ENCODE measurements around the gene RASGEF1C.

Gene RASGEF1C

DNA sequence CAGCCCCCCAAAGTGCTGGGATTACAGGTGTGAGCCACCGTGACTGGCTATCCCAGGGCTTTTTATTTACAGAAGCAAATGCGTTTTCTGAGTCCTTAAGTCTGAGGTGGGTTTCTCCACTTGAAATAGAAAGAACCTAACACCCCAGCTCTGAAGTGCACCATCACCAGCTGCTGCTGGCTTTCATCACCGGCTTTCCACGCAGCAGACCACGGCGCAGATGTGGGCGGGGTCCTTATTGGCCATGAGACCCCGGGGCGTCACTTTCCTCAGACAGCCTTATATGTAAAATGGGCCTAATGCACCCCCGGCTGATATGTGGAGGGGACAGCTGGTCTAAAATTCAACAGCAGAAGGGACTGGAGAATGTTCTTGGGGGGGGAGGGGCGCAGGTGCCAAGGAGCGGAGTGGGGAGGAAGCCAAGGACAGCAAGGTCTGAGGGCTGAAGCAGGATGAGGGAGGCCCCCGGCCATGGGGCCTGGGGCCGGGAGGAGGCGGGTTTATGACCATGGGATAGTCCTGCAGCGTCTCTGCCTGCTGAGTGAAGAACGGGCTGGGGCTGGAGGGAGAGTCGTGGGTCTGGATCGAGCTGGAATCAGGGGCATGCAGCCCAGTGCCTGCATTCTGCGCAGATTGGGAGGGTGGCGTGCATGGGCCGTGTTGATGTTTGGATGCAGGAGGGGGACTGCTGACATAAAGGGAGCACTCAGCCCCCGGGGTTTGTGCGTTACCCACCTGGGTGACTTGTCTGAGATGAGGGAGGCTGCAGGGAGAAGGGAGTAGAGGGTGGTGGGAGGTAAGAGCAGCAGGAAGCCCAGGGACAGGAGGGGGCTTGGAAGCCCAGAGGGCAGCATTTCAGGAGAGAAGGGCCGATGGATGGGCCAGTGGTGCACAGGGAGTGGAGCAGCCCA is 30.2 kb downstream of the RASGEF1C start:
- H3K79me2 ChIP-seq (ENCODE audit: control insufficient read depth, insufficient read depth, low read length, unreplicated experiment) = no peaks in the 10 kb centered on the region
- no peak overlapping the region for H3K27ac ChIP-seq (ENCODE audit: low read depth, low read length)
- H3K36me3 ChIP-seq (ENCODE audit: insufficient read depth, low read length) = no peaks in the 10 kb centered on the region
- no peak overlapping the region for H2AFZ ChIP-seq (ENCODE audit: low read length, unreplicated experiment)
- H3K27me3 ChIP-seq (ENCODE audit: insufficient read depth, low read length) = peaks cover 26% of the 10 kb centered on the region
- H3K4me1 ChIP-seq (ENCODE audit: control insufficient read depth, insufficient read depth, low read length, unreplicated experiment) = no peaks in the 10 kb centered on the region
- H3K4me3 ChIP-seq (ENCODE audit: low read depth, low read length) = no peak overlapping the region

DNA sequence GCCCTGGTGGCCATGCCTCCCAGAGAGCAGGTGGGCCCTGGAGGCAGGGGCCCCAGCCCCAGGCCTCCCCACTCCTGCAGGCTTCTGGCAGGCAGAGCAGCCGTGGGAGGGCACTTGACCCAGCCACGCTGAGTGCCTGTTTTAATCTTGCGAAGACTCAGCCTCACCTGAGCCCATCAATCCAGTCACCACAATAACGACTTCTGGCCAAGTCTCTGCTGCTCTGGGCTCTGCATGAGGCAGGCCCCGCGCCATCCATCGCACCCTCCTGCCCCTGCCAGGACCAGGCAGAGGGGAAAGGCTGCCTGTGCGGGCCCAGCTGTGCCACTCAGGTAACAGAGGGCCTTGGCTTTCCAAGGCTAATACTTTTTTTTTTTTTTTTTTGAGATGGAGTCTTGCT is 32.8 kb downstream of the RASGEF1C start:
- H3K36me3 ChIP-seq (ENCODE audit: insufficient read depth, low read length) = no peaks in the 10 kb centered on the region
- no peak overlapping the region for H3K4me3 ChIP-seq (ENCODE audit: low read depth, low read length)
- H3K27ac ChIP-seq (ENCODE audit: low read depth, low read length) = no peak overlapping the region
- no peaks in the 10 kb centered on the region for H3K79me2 ChIP-seq (ENCODE audit: control insufficient read depth, insufficient read depth, low read length, unreplicated experiment)
- no peaks in the 10 kb centered on the region for H3K4me1 ChIP-seq (ENCODE audit: control insufficient read depth, insufficient read depth, low read length, unreplicated experiment)
- peaks cover 22% of the 10 kb centered on the region for H3K27me3 ChIP-seq (ENCODE audit: insufficient read depth, low read length)
- H2AFZ ChIP-seq (ENCODE audit: low read length, unreplicated experiment) = no peak overlapping the region

DNA sequence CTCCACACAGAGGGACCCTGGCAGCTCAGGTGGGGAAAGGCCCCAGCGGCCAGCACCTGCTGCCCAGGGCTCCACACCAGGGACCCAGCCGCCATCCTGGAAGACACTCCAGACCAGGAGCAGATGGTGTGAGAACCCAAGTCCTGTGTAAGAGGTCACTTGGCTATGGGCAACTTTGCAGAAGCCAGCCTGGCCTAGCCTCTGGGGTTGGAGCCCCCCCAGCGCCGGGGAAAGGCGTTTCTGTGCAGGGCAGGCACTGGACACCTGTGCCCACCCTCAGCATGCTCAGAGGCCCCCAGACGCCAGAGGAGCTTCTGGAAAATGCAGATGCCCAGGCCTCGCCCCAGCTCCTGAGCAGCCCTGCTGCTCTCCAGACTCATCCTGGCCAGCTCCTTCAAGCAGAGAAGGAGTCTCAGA is 34.0 kb downstream of the RASGEF1C start:
- Histone ChIP-seq H2AFZ (ENCODE audit: low read length, unreplicated experiment) (no peak overlapping the region), H3K27ac (ENCODE audit: low read depth, low read length) (no peak overlapping the region), H3K4me3 (ENCODE audit: low read depth, low read length) (no peak overlapping the region), H3K36me3 (ENCODE audit: insufficient read depth, low read length) (no peaks in the 10 kb centered on the region), H3K27me3 (ENCODE audit: insufficient read depth, low read length) (peaks cover 17% of the 10 kb centered on the region), H3K79me2 (ENCODE audit: control insufficient read depth, insufficient read depth, low read length, unreplicated experiment) (no peaks in the 10 kb centered on the region), H3K4me1 (ENCODE audit: control insufficient read depth, insufficient read depth, low read length, unreplicated experiment) (no peaks in the 10 kb centered on the region)

DNA sequence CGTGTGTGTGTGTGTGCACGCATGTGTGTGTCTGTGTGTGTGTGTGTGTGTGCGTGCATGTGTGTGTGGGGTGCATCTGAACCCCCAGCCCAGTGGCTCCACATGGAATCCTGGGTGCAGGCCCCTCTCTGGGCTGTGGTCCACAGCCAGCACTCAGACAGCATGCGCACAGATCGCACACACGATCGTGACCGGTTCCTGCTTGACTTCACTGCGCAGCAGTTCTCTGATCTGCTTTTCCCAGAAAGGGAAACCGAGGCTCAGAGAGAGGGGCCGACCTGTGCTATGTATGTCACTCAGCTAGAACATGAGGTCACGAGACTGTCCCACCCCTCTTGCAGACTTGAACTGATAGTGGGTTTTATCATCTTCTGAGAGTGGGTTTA is 34.4 kb downstream of the RASGEF1C start:
- Histone ChIP-seq H2AFZ (ENCODE audit: low read length, unreplicated experiment) (no peak overlapping the region), H3K27me3 (ENCODE audit: insufficient read depth, low read length) (peaks cover 16% of the 10 kb centered on the region), H3K4me3 (ENCODE audit: low read depth, low read length) (no peak overlapping the region), H3K4me1 (ENCODE audit: control insufficient read depth, insufficient read depth, low read length, unreplicated experiment) (no peaks in the 10 kb centered on the region), H3K79me2 (ENCODE audit: control insufficient read depth, insufficient read depth, low read length, unreplicated experiment) (no peaks in the 10 kb centered on the region), H3K36me3 (ENCODE audit: insufficient read depth, low read length) (no peaks in the 10 kb centered on the region), H3K27ac (ENCODE audit: low read depth, low read length) (no peak overlapping the region)

DNA sequence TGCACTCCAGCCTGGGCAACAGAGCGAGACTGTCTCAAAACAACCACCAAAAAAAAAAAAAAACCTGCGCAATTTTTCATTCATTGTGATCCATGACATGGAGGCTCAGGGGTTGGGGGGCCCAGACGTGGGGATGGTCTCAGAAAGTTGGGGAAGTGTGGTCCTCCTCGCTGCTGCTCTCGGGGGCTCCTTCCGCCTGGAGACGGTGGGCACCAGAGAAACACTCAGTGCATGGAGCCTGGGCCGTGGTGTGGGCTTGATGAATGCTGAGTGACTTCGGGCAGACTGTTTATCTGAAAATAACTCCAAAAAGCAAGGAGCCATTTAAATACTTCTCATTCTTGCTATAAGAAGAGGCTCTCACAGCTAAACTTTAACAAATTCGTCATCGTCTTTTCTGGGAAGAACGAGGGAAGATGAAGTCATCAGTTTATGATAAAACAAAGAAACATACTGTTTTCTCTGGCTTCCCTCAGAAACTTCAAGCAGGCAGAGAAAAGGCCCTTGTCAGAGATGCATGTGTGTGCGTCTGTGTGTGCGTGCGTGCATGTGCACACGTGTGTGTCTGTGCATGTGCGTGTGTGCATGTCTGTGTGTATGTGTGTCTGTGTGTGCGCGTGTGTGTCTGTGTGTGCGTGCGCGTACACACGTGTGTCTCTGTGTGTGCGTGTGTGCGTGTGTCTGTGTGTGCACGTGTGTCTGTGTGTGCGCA is 35.0 kb downstream of the RASGEF1C start:
- H3K4me1 ChIP-seq (ENCODE audit: control insufficient read depth, insufficient read depth, low read length, unreplicated experiment) = no peaks in the 10 kb centered on the region
- no peak overlapping the region for H3K27ac ChIP-seq (ENCODE audit: low read depth, low read length)
- H3K36me3 ChIP-seq (ENCODE audit: insufficient read depth, low read length) = no peaks in the 10 kb centered on the region
- no peak overlapping the region for H2AFZ ChIP-seq (ENCODE audit: low read length, unreplicated experiment)
- no peaks in the 10 kb centered on the region for H3K79me2 ChIP-seq (ENCODE audit: control insufficient read depth, insufficient read depth, low read length, unreplicated experiment)
- no peak overlapping the region for H3K4me3 ChIP-seq (ENCODE audit: low read depth, low read length)
- peaks cover 14% of the 10 kb centered on the region; the same call in 1 of the 2 replicates for H3K27me3 ChIP-seq (ENCODE audit: insufficient read depth, low read length)

DNA sequence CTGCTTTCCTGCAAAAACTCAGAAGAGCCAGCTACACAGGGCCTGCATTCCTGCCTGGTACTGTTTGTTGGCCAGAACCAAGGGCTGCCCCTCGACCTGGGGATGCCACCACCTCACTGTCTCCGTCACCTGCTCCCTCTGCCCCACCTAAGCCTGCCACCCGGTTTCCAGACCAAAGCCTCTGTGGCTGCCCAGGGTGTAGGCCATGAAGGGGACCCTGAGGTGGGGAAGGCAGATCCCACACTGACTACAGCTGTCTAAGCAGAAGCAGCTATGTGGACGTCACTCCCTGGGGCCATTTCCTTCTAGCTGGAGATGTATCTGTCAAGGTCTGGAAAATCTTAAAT is 35.8 kb downstream of the RASGEF1C start:
- Histone ChIP-seq H3K4me3 (ENCODE audit: low read depth, low read length) (no peak overlapping the region), H3K4me1 (ENCODE audit: control insufficient read depth, insufficient read depth, low read length, unreplicated experiment) (no peaks in the 10 kb centered on the region), H3K36me3 (ENCODE audit: insufficient read depth, low read length) (no peaks in the 10 kb centered on the region), H2AFZ (ENCODE audit: low read length, unreplicated experiment) (no peak overlapping the region), H3K27me3 (ENCODE audit: insufficient read depth, low read length) (peaks cover 10% of the 10 kb centered on the region; the same call in 1 of the 2 replicates), H3K27ac (ENCODE audit: low read depth, low read length) (no peak overlapping the region), H3K79me2 (ENCODE audit: control insufficient read depth, insufficient read depth, low read length, unreplicated experiment) (no peaks in the 10 kb centered on the region)

DNA sequence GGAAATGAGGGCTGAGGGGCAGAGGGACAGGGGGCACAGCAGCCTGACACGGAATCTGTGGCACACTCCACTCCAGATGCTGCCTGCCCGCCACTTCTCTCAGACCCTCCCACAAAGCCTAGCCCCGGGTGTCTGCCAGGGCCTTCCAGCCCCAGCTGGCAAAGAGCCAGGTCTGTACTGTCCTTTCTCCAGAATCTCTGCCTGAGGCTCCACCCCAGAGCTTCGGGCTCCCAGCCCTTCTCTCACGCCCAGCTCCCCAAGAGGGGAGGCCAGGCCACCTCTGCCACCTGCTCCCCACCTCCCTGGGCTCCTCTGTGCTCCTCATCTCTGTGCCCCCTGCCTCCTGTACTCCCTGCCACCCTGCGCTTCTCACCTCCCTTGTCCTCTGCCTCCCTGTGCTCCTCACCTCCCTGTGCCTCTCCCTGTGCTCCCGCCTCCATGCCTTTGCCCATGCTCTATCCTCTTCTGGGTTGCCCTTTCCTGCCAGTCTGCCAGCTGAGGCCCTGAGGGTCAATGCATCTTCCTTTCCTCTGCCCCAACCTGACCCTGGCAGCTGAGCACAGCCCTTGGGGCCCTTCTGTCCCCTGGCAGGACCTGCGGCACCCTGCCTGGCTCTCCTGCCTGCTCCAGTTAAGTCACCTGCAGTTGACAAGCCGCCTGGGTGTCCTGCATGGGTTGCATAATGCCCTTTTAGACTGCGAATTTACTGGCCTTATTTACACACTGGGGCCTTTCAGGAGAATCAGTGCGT is 36.4 kb downstream of the RASGEF1C start:
- Histone ChIP-seq H3K36me3 (ENCODE audit: insufficient read depth, low read length) (no peaks in the 10 kb centered on the region), H2AFZ (ENCODE audit: low read length, unreplicated experiment) (no peak overlapping the region), H3K27me3 (ENCODE audit: insufficient read depth, low read length) (peaks cover 10% of the 10 kb centered on the region; the same call in 1 of the 2 replicates), H3K4me1 (ENCODE audit: control insufficient read depth, insufficient read depth, low read length, unreplicated experiment) (no peaks in the 10 kb centered on the region), H3K4me3 (ENCODE audit: low read depth, low read length) (no peak overlapping the region), H3K27ac (ENCODE audit: low read depth, low read length) (no peak overlapping the region), H3K79me2 (ENCODE audit: control insufficient read depth, insufficient read depth, low read length, unreplicated experiment) (no peaks in the 10 kb centered on the region)

DNA sequence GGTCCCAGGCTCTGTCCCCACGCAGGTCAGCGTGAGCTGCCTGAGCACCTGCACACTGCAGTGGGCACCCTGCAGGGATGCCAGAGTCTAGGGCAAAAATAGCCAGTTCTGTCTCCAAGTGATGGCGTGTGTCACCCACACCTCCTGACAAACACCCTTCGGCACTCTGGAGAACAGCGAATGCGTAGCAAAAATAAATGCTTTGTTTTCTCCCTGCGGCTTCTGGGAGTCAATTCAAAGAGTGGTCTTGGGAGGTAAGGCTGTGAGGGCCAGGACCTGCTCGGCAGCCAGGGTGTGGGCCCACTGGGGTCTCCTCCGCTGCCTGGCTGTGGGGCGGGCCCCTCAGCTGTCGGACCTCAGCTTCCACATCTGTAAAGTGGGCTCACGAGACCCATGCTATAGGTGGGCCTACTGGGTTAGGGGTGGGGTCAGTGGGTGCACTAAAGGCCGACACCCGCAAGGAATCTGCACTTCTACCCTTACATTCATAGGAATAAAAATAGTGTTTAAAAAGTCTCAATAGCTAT is 37.4 kb downstream of the RASGEF1C start:
- no peaks in the 10 kb centered on the region for H3K4me1 ChIP-seq (ENCODE audit: control insufficient read depth, insufficient read depth, low read length, unreplicated experiment)

DNA sequence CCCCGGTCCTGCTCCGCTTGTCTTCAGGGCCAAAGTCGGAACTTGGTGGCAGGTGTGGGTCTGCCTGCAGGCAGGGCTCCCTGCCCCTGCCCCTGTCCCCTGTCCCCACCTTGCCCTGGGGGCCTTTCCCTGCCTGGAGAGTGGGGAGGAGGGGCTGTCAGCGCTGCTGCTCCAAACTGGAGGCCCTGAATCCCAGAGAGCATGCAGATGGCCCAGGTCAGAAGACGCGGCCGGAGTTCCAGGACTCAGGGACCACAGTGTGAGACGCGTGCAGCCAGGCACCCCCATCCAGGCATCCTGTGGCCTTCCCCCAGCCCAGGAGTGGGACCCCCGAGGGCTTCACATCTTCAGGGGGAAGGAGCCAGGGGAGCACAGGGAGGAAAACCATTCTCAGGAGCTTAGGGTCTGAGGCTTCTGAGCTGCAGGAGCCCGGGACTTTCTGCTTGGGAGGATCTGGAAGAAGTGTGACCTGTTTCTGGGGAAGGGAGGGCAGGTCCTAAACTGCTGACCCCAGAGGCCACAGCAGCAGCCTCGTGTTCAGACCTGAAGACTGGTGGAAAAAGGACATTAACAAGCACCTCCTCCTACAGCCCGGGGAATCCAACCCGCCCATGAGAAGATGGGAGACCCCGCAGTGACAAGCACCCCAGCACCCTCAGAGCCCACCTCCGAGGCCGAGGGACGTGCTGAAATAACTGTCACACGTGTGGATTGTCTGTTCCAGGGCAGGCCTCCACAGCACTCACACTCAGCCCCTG is 38.0 kb downstream of the RASGEF1C start:
- H3K4me3 ChIP-seq (ENCODE audit: low read depth, low read length) = no peak overlapping the region
- H3K36me3 ChIP-seq (ENCODE audit: insufficient read depth, low read length) = no peaks in the 10 kb centered on the region
- no peaks in the 10 kb centered on the region for H3K4me1 ChIP-seq (ENCODE audit: control insufficient read depth, insufficient read depth, low read length, unreplicated experiment)
- no peaks in the 10 kb centered on the region for H3K79me2 ChIP-seq (ENCODE audit: control insufficient read depth, insufficient read depth, low read length, unreplicated experiment)
- peaks cover 10% of the 10 kb centered on the region; the same call in 1 of the 2 replicates for H3K27me3 ChIP-seq (ENCODE audit: insufficient read depth, low read length)
- H3K27ac ChIP-seq (ENCODE audit: low read depth, low read length) = no peak overlapping the region
- no peak overlapping the region for H2AFZ ChIP-seq (ENCODE audit: low read length, unreplicated experiment)

More for the DNA sequence above, 37.4 kb downstream of the RASGEF1C start:
- no peak overlapping the region for H3K4me3 ChIP-seq (ENCODE audit: low read depth, low read length)
- H3K36me3 ChIP-seq (ENCODE audit: insufficient read depth, low read length) = no peaks in the 10 kb centered on the region
- peaks cover 10% of the 10 kb centered on the region; the same call in 1 of the 2 replicates for H3K27me3 ChIP-seq (ENCODE audit: insufficient read depth, low read length)
- no peak overlapping the region for H3K27ac ChIP-seq (ENCODE audit: low read depth, low read length)
- H3K79me2 ChIP-seq (ENCODE audit: control insufficient read depth, insufficient read depth, low read length, unreplicated experiment) = no peaks in the 10 kb centered on the region
- no peak overlapping the region for H2AFZ ChIP-seq (ENCODE audit: low read length, unreplicated experiment)
